Osteoblast (primary cell): ENCODE data around the gene ARL15. TPM values are rescaled to one million over a fixed set of nuclear protein-coding genes. Genes with fewer than 3 reads are reported as not detected.

Experiments used
- DNase-seq: peaks from one replicate; pipeline ENCODE4 v3.0.0; 2011; ENCODE audit warnings: low spot score, mixed read lengths; ENCODE audit not compliant: insufficient read length; ENCODE audit errors: missing footprints
- H2AFZ ChIP-seq: 2 replicates; pipeline ENCODE4 v1.6.0; 2011; ENCODE audit warnings: mild to moderate bottlenecking, low read length
- H3K27ac ChIP-seq: 2 replicates; pipeline ENCODE4 v1.5.1; 2011; ENCODE audit warnings: mild to moderate bottlenecking, low read depth, low read length, moderate library complexity
- H3K27me3 ChIP-seq: 2 replicates; pipeline ENCODE4 v1.6.0; 2012; ENCODE audit warnings: mild to moderate bottlenecking, control low read depth, inconsistent platforms, low read length, moderate library complexity; ENCODE audit not compliant: insufficient read depth
- H3K36me3 ChIP-seq: 2 replicates; pipeline ENCODE4 v1.5.1; 2011; ENCODE audit warnings: mild to moderate bottlenecking, low read length, control low read depth, moderate library complexity; ENCODE audit not compliant: insufficient read depth
- H3K4me1 ChIP-seq: 2 replicates; pipeline ENCODE4 v1.5.1; 2011; ENCODE audit warnings: mild to moderate bottlenecking, low read length, control low read depth, moderate library complexity; ENCODE audit not compliant: insufficient read depth
- H3K4me2 ChIP-seq: 2 replicates; pipeline ENCODE4 v1.6.0; 2011; ENCODE audit warnings: mild to moderate bottlenecking, low read length; ENCODE audit not compliant: insufficient read depth
- H3K4me3 ChIP-seq: fragments of 200-600 bp; sonication (generic); 3 replicates; pipeline ENCODE4 v1.5.1; 2012; ENCODE audit warnings: mild to moderate bottlenecking, low read length, inconsistent platforms; ENCODE audit not compliant: insufficient read depth
- H3K79me2 ChIP-seq: 2 replicates; pipeline ENCODE4 v1.6.0; 2012; ENCODE audit warnings: mild to moderate bottlenecking, low read length, control low read depth, inconsistent platforms; ENCODE audit not compliant: insufficient read depth
- H3K9me3 ChIP-seq: 2 replicates; pipeline ENCODE4 v1.5.1; 2011; ENCODE audit warnings: low read depth, low read length, control low read depth
- H4K20me1 ChIP-seq: 2 replicates; pipeline ENCODE4 v1.6.0; 2012; ENCODE audit warnings: mild to moderate bottlenecking, low read length, control low read depth; ENCODE audit not compliant: insufficient read depth
- CTCF ChIP-seq: IDR thresholded peaks from 2 replicates; pipeline ENCODE4 v1.5.1; 2011; ENCODE audit warnings: mild to moderate bottlenecking, low read depth, low read length, moderate library complexity; ENCODE audit errors: extremely low read depth
- total RNA-seq: library from RNA; depleted of rRNA; stranded (reverse); fragments of >200 nt; gene quantifications from 2 replicates; pipeline ENCODE4 v1.2.3, GENCODE V29; 2012

Gene ARL15
- total RNA-seq, 1 donor, result 25.3 TPM

GRCh38 chr5:54146390-54146789 is 164.0 kb downstream of the ARL15 start:
- H3K79me2 ChIP-seq, result no peaks in the 10 kb centered on the region

GRCh38 chr5:54140247-54140840 is 170.0 kb downstream of the ARL15 start:
- Histone ChIP-seq H3K4me1 (no peaks in the 10 kb centered on the region), H3K4me2 (no peak overlapping the region), H3K27ac (no peak overlapping the region), H3K4me3 (no peak overlapping the region), H2AFZ (no peak overlapping the region), H3K36me3 (no peaks in the 10 kb centered on the region), H3K27me3 (no peaks in the 10 kb centered on the region), H4K20me1 (no peaks in the 10 kb centered on the region), H3K9me3 (no peaks in the 10 kb centered on the region), H3K79me2 (no peaks in the 10 kb centered on the region)
- DNase-seq, result no peak
- TF ChIP-seq CTCF, result no peak

More at GRCh38 chr5:54146390-54146789, 164.0 kb downstream of the ARL15 start:
- H3K4me1 ChIP-seq, result no peaks in the 10 kb centered on the region
- H3K27me3 ChIP-seq, result no peaks in the 10 kb centered on the region
- H3K27ac ChIP-seq, result no peak overlapping the region
- H3K4me2 ChIP-seq, result no peak overlapping the region
- no peaks in the 10 kb centered on the region for H3K9me3 ChIP-seq
- no peak for TF ChIP-seq CTCF
- H3K4me3 ChIP-seq, result no peak overlapping the region
- no peaks in the 10 kb centered on the region for H3K36me3 ChIP-seq
- H2AFZ ChIP-seq, result no peak overlapping the region
- H4K20me1 ChIP-seq, result no peaks in the 10 kb centered on the region
- no peak for DNase-seq

DNA sequence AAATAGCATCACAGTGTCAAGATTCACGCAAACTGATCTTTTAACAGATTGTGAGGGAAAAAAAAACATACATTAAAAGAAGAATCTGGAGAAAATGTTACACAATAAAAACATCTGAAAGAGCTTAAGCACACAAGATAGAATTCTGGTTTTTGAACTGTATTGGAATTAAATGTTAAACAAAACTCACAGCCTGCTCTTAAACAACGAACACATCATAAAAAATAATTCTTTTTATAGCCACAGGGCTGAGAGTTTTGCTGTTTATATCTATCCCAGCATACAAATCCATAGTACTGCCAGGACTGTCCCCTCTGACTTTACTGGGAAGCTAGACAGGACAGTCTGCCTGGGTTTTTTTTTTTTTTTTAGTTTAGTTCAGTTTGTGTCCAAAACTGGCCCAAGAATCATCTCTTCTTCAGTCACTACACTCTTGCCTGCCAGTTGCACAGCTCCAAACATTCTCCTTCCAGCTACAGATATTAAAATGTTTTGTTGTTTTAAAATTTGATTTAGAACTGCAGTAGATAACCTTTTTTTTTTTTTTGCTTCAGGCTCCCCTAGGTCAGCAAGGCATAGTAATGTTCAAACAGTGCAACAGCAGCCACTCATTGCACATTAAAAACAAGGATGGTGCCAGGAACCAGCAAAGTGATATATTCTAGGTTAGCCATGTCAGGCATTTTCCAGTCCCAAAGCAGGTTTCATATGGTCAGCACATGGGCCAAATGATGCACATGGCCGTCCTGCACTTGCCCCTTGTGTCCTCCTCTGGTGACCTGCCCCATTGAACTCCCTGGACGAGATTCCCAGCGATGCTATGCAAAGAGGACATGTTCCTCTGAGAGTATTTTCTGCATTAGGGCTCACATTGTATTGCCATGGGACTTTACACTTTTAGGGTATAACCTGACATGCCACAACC is 173.6 kb downstream of the ARL15 start:
- no peak overlapping the region for H3K27ac ChIP-seq

More for the DNA sequence above, 173.6 kb downstream of the ARL15 start:
- no peak overlapping the region for H2AFZ ChIP-seq
- no peaks in the 10 kb centered on the region for H4K20me1 ChIP-seq
- H3K4me2 ChIP-seq, result no peak overlapping the region
- no peaks in the 10 kb centered on the region for H3K4me1 ChIP-seq
- H3K79me2 ChIP-seq, result no peaks in the 10 kb centered on the region
- TF ChIP-seq CTCF, result no peak
- H3K36me3 ChIP-seq, result no peaks in the 10 kb centered on the region
- no peak overlapping the region for H3K4me3 ChIP-seq
- H3K27me3 ChIP-seq, result no peaks in the 10 kb centered on the region
- H3K9me3 ChIP-seq, result no peaks in the 10 kb centered on the region
- no peak for DNase-seq
